Left cardiac atrium (tissue), 4 donors: ENCODE results near the gene CR1. TPM values are rescaled to one million over a fixed set of nuclear protein-coding genes. Genes with fewer than 3 reads are reported as not detected.
"Not testable (repeated sequence)": the region's sequence is repeated elsewhere in the genome, so short reads cannot be mapped to it uniquely, and the experiment has no call there.

Experiments
- ATAC-seq, 2 donors: fragments of 200-7000 bp; cut with Tn5 transposase; one replicate each; pipeline ENCODE4 v1.9.1; 2020; ENCODE audit warnings: mild to moderate bottlenecking in 2 of 2, moderate library complexity in 2 of 2
- DNase-seq: peaks from one replicate; pipeline ENCODE4 v3.0.0-alpha.2; 2020
- intact Hi-C, 2 donors: fragments of 100-400 bp; cut with DNase I; formaldehyde crosslinking; loops; one replicate each; pipeline versions ENCODE4 v1.14.1 to v1.15.1; 2022 to 2023
- long read RNA-seq: library from polyadenylated mRNA; unstranded; transcript quantifications from one replicate; pipeline ENCODE4 v2.0.0, GENCODE V29; 2021
- total RNA-seq, 2 donors: library from RNA; stranded (reverse); fragmentation: NEBNext Ultra II Directional; extraction: Animal tissue kit (Norgen Biotek cat#: 25700); gene quantifications; one replicate each; pipeline ENCODE4 v1.2.1, GENCODE V29; 2021
- donor health status: DM: no; HTN: yes; CAD: no.
- donor health status: DM: no; HTN: yes; CAD: no; lungs with severe emphysema.
- donor health status: DM: yes; HTN: yes; CAD: no.
- donor health status: Dilated cardiomyopathy.

The CR1 gene
- total RNA-seq = 10 to 100 TPM in 1 of 2 donors, 1 to 10 TPM in 1; 4.0 to 11.3 TPM
- long read RNA-seq = 0 reads

- DNase-seq = peak; percentile 34
- intact Hi-C loops = no loop called here
- ATAC-seq = peak; percentile 35 to 79
Measured at GRCh38 chr1:207495801-207496792, at the start of gene CR1. CR1 (plus strand) TSS chr1:207496157; CDS start chr1:207496268, 111 bp downstream.

GRCh38 chr1:207453710-207454045 lies 42.3 kb upstream of the CR1 start:
- no peak for DNase-seq
- intact Hi-C loops = no loop called here
- no peak for ATAC-seq

- ATAC-seq (peak; percentile 68 to 93), DNase-seq (peak; percentile 24)
- intact Hi-C loops = no loop called here
Measured at GRCh38 chr1:207454046-207454964, 41.7 kb upstream of the CR1 start, which contains the start of gene CR2. CR2 (plus strand) TSS chr1:207454328; CDS start chr1:207454419, 91 bp downstream.

GRCh38 chr1:207455183-207455754 lies 40.7 kb upstream of the CR1 start:
- ATAC-seq = no peak
- DNase-seq = no peak
- intact Hi-C loops = no loop called here

- ATAC-seq = no peak
- no peak for DNase-seq
- intact Hi-C loops = no loop called here
Measured at GRCh38 chr1:207458414-207458813, 37.5 kb upstream of the CR1 start.

GRCh38 chr1:207459008-207459407 lies 36.9 kb upstream of the CR1 start:
- intact Hi-C loops = no loop called here
- DNase-seq = no peak

GRCh38 chr1:207461649-207462048 lies 34.3 kb upstream of the CR1 start:
- DNase-seq (no peak), ATAC-seq (no peak)
- intact Hi-C loops = no loop called here

More at GRCh38 chr1:207459008-207459407, 36.9 kb upstream of the CR1 start:
- no peak for ATAC-seq

- intact Hi-C loops = no loop called here
- DNase-seq (no peak), ATAC-seq (no peak)
Measured at GRCh38 chr1:207462535-207462934, 33.4 kb upstream of the CR1 start.

DNA sequence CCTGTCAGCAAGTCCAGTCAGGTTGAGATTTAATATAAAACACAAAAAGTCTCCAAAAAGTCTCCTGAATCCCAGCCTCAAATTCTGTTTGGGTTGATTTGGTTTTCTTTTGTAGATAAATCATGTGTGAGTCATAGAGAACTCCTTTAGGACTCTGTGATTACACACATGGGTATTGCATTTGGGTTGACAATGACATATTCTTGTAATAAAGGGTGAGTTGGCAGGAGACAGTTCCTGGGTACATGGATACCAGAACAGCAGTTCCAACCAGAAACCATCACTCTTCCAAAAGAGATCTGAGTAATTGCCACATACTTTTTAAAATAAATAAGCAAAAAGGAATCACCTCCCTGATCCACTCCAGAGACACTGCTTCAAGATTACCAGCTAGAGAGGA lies 32.9 kb upstream of the CR1 start:
- DNase-seq = no peak
- intact Hi-C loops = no loop called here
- ATAC-seq = no peak

DNA sequence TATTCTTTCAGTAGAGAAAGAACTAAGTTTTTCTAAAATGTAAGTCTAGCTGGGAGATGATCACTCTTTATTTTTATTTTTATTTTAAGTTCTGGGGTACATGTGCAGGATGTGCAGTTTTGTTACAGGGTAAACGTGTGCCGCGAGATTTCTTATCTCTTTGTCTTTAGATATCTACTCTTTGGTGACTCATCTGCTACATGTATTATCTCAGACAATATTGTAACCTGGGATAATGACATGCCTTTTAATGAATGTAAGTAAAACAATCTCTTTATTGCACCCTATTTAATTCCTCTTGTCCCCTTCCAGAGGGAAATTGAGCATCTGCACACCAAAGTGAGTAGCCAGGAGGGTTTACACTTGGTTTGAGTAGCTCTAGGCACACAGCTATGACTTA lies 32.4 kb upstream of the CR1 start:
- intact Hi-C loops = no loop called here
- no peak for DNase-seq
- no peak for ATAC-seq

DNA sequence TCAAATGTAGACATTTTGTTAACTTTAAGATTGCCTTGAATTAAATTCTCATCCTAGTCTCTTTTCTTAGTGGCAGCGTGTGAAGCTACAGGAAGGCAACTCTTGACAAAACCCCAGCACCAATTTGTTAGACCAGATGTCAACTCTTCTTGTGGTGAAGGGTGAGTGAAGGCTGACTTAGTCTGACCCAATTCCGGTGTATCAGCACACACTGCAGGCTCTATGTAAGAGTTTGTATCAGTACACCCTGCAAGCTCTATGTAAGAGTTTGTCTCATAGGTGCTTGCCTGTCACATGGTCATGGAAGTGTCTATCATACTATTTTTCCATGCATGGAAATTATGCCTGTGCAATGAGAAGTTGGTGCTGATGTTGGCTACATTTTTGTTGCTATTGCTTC lies 25.0 kb upstream of the CR1 start:
- intact Hi-C loops = no loop called here
- ATAC-seq (no peak), DNase-seq (no peak)

DNA sequence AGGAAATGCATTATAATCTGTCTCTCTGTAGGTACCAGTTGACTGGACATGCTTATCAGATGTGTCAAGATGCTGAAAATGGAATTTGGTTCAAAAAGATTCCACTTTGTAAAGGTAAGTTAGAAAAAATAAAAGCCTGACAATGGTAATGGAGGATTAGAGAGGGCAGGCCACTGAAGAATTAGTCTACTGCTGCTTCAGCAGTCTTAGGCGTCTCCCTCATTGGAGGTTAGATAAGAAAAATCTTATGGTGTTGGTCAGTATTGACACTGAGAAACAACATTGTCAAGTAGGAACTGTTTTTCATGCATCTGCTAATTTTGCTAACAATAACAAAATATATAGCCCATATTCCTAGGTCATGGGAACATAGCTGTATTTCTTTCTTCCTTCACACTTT lies 21.7 kb upstream of the CR1 start:
- intact Hi-C loops = no loop called here
- DNase-seq (no peak), ATAC-seq (no peak)

DNA sequence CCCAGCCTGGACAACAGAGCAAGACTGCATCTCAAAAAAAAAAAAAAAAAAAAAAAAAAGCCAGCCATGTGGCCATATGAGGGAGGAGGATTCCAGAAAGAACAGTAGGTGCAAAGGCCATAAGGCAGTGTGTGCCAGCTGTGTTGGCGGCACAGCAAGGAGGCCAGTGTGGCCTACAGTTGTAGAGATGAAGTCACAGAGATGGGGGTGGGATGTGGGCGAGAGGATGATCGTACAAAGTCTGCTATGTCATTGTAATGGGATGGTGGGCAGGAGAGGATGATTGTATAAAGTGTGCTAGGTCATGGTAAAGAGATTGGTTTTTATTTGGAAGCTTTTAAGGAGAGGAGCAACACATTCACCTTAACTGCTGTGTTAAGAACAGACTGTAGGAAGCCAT lies 9.8 kb upstream of the CR1 start:
- no peak for ATAC-seq
- DNase-seq = no peak
- intact Hi-C loops = no loop called here

DNA sequence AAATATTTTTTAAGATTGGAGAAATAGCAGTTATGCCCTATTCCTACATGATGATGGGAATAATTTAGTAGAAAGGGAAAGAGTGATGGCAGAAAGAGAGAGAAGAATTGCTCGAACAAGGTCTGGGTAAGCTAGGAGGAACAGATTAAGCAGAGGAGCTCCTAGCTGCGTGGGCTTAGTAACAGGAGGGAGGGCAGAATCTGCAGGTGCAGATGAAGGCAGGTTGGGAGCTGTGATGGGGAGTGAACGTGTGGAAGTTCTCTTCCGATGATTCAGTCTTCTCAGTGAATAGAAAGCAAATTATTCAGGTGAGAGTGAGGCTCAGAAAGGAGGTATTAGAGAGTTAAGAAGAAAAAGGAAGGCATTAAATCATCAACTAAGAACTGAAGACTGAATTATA lies 8.3 kb upstream of the CR1 start:
- intact Hi-C loops = no loop called here
- ATAC-seq (no peak), DNase-seq (no peak)

DNA sequence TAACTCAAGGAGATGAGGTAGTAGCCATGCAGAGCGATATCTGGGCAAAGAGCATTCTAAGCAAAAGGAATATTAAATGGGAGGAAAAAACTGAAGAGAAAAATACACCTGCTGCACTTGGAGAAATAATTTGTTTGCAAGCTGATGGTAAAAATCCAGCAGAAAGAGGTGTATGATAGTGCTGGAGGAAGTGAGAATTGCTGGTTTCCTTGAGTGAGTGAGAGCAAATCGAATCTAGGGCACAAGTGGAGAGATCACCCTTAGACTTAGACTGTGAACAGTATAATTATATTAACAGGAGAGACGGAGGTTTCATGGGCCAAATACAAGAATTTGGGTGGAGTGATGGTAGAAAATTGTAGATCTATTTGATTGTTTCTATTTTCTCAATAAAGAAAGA lies 2.7 kb upstream of the CR1 start:
- DNase-seq = no peak
- intact Hi-C loops = no loop called here
- no peak for ATAC-seq

DNA sequence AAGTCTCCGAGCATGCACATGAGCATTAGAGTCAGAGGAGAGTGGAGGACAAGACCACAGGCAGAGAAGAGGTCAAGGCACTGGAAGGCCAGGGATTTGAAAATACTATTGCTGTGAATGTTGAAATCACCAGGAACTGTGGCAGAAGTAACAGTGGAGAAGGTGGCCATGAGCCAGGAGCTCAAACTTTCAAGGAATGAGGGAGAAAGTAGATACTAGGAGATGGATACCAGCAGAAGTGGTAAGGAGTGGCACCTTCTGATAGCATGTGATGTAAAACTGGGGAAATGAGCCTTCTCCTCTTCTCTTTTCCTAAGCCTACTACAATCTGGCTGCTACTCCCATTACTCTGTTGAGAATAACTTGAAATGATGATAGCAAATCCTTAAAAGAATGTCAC lies 1.8 kb upstream of the CR1 start:
- intact Hi-C loops = no loop called here
- ATAC-seq = no peak
- no peak for DNase-seq

DNA sequence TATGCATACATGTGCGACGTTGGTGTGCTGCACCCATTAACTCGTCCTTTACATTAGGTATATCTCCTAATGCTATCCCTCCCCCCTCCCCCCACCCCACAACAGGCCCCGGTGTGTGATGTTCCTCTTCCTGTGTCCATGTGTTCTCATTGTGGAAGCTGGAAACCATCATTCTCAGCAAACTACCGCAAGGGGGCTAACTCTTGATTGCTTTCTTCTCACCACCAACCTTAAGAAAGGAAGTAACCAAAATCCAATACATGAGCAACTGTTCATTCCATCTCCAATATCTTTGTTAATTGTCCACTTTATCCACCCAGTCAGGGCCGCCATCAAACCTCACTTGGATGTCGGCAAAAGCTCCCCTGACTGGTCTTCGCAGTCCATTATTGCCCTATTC lies 676 bp upstream of the CR1 start:
- ATAC-seq, DNase-seq, intact Hi-C loops: not testable (repeated sequence)

- ATAC-seq (no peak), DNase-seq (no peak)
- intact Hi-C loops = no loop called here
Measured at GRCh38 chr1:207497941-207498340, 2.0 kb downstream of the CR1 start.

DNA sequence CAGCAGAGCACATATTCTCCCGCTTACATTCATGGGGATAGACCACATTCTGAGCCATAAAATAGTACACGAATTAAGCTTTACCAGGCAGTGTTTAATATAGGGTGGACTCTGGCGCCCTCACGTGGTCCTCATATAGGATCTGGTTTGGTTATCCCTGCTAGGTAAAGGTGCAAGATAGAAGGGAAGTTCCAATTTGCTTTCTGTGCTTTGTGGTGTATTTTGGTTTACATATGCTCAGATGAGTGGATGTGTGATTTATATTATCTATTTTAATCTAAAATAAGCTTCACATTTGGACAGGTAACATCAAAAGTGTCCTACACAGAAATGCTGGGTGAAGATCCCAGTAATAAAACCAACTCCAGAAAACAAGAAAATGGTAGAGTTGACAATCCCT lies 3.6 kb downstream of the CR1 start:
- DNase-seq (peak; percentile 74), ATAC-seq (peak; percentile 50 to 76)
- intact Hi-C loops = no loop called here

DNA sequence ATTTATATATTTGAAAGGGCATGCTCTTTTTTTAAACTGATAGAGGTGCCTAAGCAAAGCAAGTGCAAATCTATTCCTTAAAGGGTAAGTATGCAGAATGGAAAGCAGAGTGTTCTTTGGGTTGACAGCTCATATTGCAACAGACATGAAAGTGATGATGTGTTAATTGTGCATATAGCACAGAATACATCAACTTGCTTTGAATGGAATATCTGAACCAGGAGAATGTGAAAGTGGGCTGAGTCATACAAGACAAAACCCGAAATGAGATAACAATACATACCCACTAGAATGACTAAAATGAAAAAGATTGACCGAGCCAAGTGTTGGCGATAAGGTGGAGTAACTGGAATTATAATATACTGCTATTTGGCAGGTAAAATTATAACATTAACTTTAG lies 4.3 kb downstream of the CR1 start:
- ATAC-seq (no peak), DNase-seq (no peak)
- intact Hi-C loops = loop anchor here in 1 of 2 donors (2.0 kb wide), 1 partner anchor 416 kb away; no protein-coding TSS in a partner anchor
